Caco-2 (cell line): ENCODE data around the gene GPSM3. TPM values are rescaled to one million over a fixed set of nuclear protein-coding genes. Genes with fewer than 3 reads are reported as not detected.
A peak's percentile ranks its signal among the peaks of the same experiment; 100 is the strongest.

Experiments
- BruUV-seq: library from RNA; stranded (reverse); fragments of 400-500 nt; replicated peaks from 2 replicates; lab custom pipeline; 2021; lab: Mats Ljungman, UMichigan
- CTCF ChIA-PET: fragments of 300-600 bp; sonication (Branson Sonifier 250); formaldehyde crosslinking; loops from one replicate; lab custom pipeline; 2022; ENCODE audit warnings: antibody characterized with exemption; lab: Charles Lee
- POLR2A ChIA-PET: fragments of 300-600 bp; sonication (Branson Sonifier 250); formaldehyde crosslinking; loops from one replicate; lab custom pipeline; 2022; ENCODE audit warnings: antibody characterized with exemption; lab: Charles Lee
- DNase-seq, 2 experiments: peaks; one replicate each; pipeline versions ENCODE4 v3.0.0 to v3.0.0-alpha.2; 2020 to 2022
- H3K27me3 ChIP-seq: replicated peaks from 2 replicates; pipeline ENCODE4 v1.6.0; 2011; ENCODE audit warnings: low read length; ENCODE audit not compliant: control insufficient read depth, insufficient read depth
- H3K36me3 ChIP-seq: 2 replicates; pipeline ENCODE4 v1.5.1; 2011; ENCODE audit warnings: low read length; ENCODE audit not compliant: control insufficient read depth, insufficient read depth
- H3K4me1 ChIP-seq: fragments of 250-450 bp; sonication (Bioruptor Pico); 2 replicates; pipeline ENCODE4 v1.5.1; 2020; ENCODE audit warnings: mild to moderate bottlenecking
- H3K4me3 ChIP-seq: 2 replicates; pipeline ENCODE4 v1.5.1; 2011; ENCODE audit warnings: low read depth, mild to moderate bottlenecking, control low read depth, low read length
- H3K9me3 ChIP-seq: fragments of 250-450 bp; sonication (Bioruptor Pico); 2 replicates; pipeline ENCODE4 v1.5.1; 2020; ENCODE audit warnings: mild to moderate bottlenecking, moderate library complexity
- H3K27ac Mint-ChIP-seq: one replicate; pipeline ENCODE4 v1.8.0; 2022; ENCODE audit warnings: mixed read lengths; ENCODE audit not compliant: unreplicated experiment
- H3K27me3 Mint-ChIP-seq: one replicate; pipeline ENCODE4 v1.8.0; 2022; ENCODE audit warnings: mixed read lengths; ENCODE audit not compliant: insufficient read depth, unreplicated experiment
- H3K36me3 Mint-ChIP-seq: one replicate; pipeline ENCODE4 v1.8.0; 2022; ENCODE audit warnings: mild to moderate bottlenecking, mixed read lengths; ENCODE audit not compliant: insufficient read depth, unreplicated experiment
- H3K4me1 Mint-ChIP-seq: one replicate; pipeline ENCODE4 v1.8.0; 2022; ENCODE audit warnings: low read depth, mixed read lengths; ENCODE audit not compliant: unreplicated experiment
- H3K4me3 Mint-ChIP-seq: one replicate; pipeline ENCODE4 v1.8.0; 2022; ENCODE audit warnings: mild to moderate bottlenecking, moderate library complexity, mixed read lengths; ENCODE audit not compliant: unreplicated experiment
- H3K9me3 Mint-ChIP-seq: one replicate; pipeline ENCODE4 v1.8.0; 2022; ENCODE audit warnings: mixed read lengths; ENCODE audit not compliant: unreplicated experiment
- intact Hi-C: fragments of 100-400 bp; cut with micrococcal nuclease; formaldehyde crosslinking; loops from one replicate; pipeline ENCODE4 v1.10.0; 2022; ENCODE audit not compliant: unreplicated experiment
- total RNA-seq: library from RNA; stranded (reverse); gene quantifications from 2 replicates; pipeline ENCODE4 v1.2.3, GENCODE V29; 2022
- TF ChIP-seq, protein P1 (sequence below), 2 experiments: fragments of 200-600 bp in 1 of 2; IDR thresholded peaks; 1 replicate in 1 of 2; 2 replicates in 1 of 2; pipeline versions ENCODE4 v1.5.1 to v1.8.0; 2011 to 2022; ENCODE audit warnings: antibody characterized with exemption in 1 of 2, control low read depth in 1 of 2, inconsistent platforms in 1 of 2, low read depth in 1 of 2, low read length in 1 of 2, mild to moderate bottlenecking in 1 of 2, moderate library complexity in 1 of 2; ENCODE audit not compliant: insufficient read depth in 1 of 2, severe bottlenecking in 1 of 2, unreplicated experiment in 1 of 2

The GPSM3 gene
- total RNA-seq, 1 experiment from 2014 or later = 0.41 TPM

DNA sequence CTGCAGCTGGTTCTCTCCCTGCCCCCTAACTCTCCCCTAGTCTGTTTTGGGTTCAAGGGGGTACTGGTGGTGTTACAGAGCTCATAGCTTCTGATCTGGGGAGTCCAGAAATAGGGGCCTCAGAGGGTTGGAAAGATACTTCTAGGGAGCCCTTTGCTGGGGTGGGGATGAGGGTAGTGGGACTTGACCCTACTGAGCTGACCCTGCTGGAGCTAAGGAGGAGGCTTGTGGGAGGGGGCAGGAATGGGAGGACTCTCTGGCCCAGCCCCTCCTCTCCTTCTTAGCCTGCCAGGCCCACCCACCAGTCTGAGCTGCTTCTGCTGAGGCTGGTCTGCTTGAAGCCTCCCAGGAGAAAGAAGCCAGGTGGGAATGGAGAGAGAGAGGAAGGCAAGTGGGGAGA, 28.1 kb downstream of the GPSM3 start, which contains the start of gene EGFL8:
TSS of gene EGFL8 (plus strand) at position 301 of the 400 bp plus-strand sequence. CDS start 1,571 bp downstream, outside the sequence.
- no peaks in the 10 kb centered on the region for H3K27me3 ChIP-seq
- TF ChIP-seq, protein P1, sequence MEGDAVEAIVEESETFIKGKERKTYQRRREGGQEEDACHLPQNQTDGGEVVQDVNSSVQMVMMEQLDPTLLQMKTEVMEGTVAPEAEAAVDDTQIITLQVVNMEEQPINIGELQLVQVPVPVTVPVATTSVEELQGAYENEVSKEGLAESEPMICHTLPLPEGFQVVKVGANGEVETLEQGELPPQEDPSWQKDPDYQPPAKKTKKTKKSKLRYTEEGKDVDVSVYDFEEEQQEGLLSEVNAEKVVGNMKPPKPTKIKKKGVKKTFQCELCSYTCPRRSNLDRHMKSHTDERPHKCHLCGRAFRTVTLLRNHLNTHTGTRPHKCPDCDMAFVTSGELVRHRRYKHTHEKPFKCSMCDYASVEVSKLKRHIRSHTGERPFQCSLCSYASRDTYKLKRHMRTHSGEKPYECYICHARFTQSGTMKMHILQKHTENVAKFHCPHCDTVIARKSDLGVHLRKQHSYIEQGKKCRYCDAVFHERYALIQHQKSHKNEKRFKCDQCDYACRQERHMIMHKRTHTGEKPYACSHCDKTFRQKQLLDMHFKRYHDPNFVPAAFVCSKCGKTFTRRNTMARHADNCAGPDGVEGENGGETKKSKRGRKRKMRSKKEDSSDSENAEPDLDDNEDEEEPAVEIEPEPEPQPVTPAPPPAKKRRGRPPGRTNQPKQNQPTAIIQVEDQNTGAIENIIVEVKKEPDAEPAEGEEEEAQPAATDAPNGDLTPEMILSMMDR (IDR thresholded peaks at IDR 0.05; ENCODE audit: insufficient read depth in 1 of 2, low read depth in 1 of 2, low read length in 1 of 2, severe bottlenecking in 1 of 2, unreplicated experiment in 1 of 2) = no peak
- H3K36me3 Mint-ChIP-seq = peaks cover 93% of the 10 kb centered on the region
- POLR2A ChIA-PET = interaction anchor here (0.8 kb wide), 1 partner anchor 34 kb away, joined by 5 read pairs; the partner anchor contains the start of gene FKBPL
- peak within 1 kb of the TSS; percentile 76 for H3K27ac Mint-ChIP-seq
- H3K4me1 Mint-ChIP-seq = peaks cover 7% of the 10 kb centered on the region
- DNase-seq = no peak
- H3K4me3 ChIP-seq = no peak within 1 kb of the TSS
- H3K4me3 Mint-ChIP-seq = no peak within 1 kb of the TSS
- 0 out of 2 replicates have a peak, but pooled peaks cover 1% of the 10 kb centered on the region for H3K36me3 ChIP-seq
- intact Hi-C loops = no loop called here
- no peaks in the 10 kb centered on the region for H3K9me3 ChIP-seq
- CTCF ChIA-PET = interaction anchor here (1.6 kb wide), 1 partner anchor 10 kb away, joined by 5 read pairs; no protein-coding TSS in a partner anchor
- no TSS peak for BruUV-seq
- H3K27me3 Mint-ChIP-seq = no peaks in the 10 kb centered on the region
- peaks cover 20% of the 10 kb centered on the region for H3K4me1 ChIP-seq
- H3K9me3 Mint-ChIP-seq = no peaks in the 10 kb centered on the region

GRCh38 chr6:32163559-32164258, 28.7 kb downstream of the GPSM3 start:
- TF ChIP-seq, protein P1 (IDR thresholded peaks at IDR 0.05; ENCODE audit: insufficient read depth in 1 of 2, low read depth in 1 of 2, low read length in 1 of 2, severe bottlenecking in 1 of 2, unreplicated experiment in 1 of 2) = no peak
- POLR2A ChIA-PET = no interaction called here
- H3K4me3 Mint-ChIP-seq = no peak overlapping the region
- H3K27me3 ChIP-seq = no peaks in the 10 kb centered on the region
- peak overlapping the region; percentile 65 for H3K27ac Mint-ChIP-seq
- no peaks in the 10 kb centered on the region for H3K27me3 Mint-ChIP-seq
- DNase-seq = no peak
- H3K4me1 Mint-ChIP-seq = peaks cover 9% of the 10 kb centered on the region
- H3K36me3 Mint-ChIP-seq = peaks cover 93% of the 10 kb centered on the region
- no TSS peak for BruUV-seq
- no peaks in the 10 kb centered on the region for H3K9me3 Mint-ChIP-seq
- no peak overlapping the region for H3K4me3 ChIP-seq
- H3K4me1 ChIP-seq = peaks cover 14% of the 10 kb centered on the region
- intact Hi-C loops = no loop called here
- H3K9me3 ChIP-seq = no peaks in the 10 kb centered on the region
- CTCF ChIA-PET = interaction anchor here (1.6 kb wide), 1 partner anchor 9 kb away, joined by 5 read pairs; no protein-coding TSS in a partner anchor
- H3K36me3 ChIP-seq = 0 out of 2 replicates have a peak, but pooled peaks cover 1% of the 10 kb centered on the region

DNA sequence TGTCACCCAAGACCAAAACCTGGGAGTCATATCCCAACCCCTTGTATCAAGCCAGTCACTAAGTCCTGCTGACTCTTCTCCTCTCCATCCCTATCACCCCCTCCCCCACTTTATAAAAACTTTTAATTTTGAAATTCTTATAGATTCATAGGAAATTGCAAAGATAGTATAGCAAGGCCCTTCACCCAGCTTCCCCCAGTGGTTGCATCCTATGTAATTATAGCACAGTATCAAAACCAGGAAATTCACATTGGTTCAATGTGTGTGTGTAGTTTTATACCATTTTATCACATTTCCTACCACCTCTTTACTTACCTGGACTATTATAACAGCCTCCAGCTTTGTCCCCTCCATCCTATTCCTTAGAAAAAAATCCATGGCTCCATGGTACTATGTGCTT, 34.4 kb downstream of the GPSM3 start:
- Histone ChIP-seq H3K4me1 (peaks cover 13% of the 10 kb centered on the region), H3K4me3 (no peak overlapping the region), H3K36me3 (peaks cover 8% of the 10 kb centered on the region), H3K27me3 (no peaks in the 10 kb centered on the region), H3K9me3 (no peaks in the 10 kb centered on the region)
- no peaks in the 10 kb centered on the region for H3K27me3 Mint-ChIP-seq
- ChIA-PET POLR2A (no interaction called here), CTCF (no interaction called here)
- intact Hi-C loops = no loop called here
- BruUV-seq = no TSS peak
- no peak overlapping the region for H3K4me3 Mint-ChIP-seq
- no peak overlapping the region for H3K27ac Mint-ChIP-seq
- TF ChIP-seq, protein P1 (IDR thresholded peaks at IDR 0.05; ENCODE audit: insufficient read depth in 1 of 2, low read depth in 1 of 2, low read length in 1 of 2, severe bottlenecking in 1 of 2, unreplicated experiment in 1 of 2) = no peak
- DNase-seq = no peak
- peaks cover 82% of the 10 kb centered on the region for H3K36me3 Mint-ChIP-seq
- no peaks in the 10 kb centered on the region for H3K9me3 Mint-ChIP-seq
- peaks cover 7% of the 10 kb centered on the region for H3K4me1 Mint-ChIP-seq
